ENCODE results near the gene TMEM134.

DNA sequence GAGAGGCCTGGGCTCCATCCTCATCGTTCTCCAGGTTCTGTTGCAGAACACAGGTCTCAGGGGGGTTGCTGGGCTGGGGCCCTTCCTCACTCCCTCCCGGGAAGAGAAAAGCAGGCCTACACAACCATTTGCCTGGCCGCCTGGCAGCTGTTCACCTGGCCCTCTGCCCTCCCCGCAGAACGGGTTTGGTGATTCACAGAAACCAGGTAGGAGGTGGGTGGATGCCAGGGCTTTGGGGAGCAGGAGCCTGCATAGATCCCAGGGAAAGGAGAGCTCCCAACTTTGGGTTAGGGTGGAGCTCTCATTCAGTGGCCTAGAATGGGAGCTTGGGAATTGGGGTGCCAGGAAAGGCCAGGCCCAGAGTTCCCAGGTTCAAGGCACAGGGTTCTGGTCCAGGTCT lies 995 bp downstream of the TMEM134 start:
- TF ChIP-seq, protein P1, sequence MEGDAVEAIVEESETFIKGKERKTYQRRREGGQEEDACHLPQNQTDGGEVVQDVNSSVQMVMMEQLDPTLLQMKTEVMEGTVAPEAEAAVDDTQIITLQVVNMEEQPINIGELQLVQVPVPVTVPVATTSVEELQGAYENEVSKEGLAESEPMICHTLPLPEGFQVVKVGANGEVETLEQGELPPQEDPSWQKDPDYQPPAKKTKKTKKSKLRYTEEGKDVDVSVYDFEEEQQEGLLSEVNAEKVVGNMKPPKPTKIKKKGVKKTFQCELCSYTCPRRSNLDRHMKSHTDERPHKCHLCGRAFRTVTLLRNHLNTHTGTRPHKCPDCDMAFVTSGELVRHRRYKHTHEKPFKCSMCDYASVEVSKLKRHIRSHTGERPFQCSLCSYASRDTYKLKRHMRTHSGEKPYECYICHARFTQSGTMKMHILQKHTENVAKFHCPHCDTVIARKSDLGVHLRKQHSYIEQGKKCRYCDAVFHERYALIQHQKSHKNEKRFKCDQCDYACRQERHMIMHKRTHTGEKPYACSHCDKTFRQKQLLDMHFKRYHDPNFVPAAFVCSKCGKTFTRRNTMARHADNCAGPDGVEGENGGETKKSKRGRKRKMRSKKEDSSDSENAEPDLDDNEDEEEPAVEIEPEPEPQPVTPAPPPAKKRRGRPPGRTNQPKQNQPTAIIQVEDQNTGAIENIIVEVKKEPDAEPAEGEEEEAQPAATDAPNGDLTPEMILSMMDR (IDR thresholded peaks at IDR 0.05) = no peak
- TF ChIP-seq POLR2A (IDR thresholded peaks at IDR 0.05) = no peak
